Fibroblast of the conjunctiva (primary cell): ENCODE measurements around the gene GLIPR1L1.

Experiments used
- DNase-seq: peaks from one replicate; pipeline ENCODE4 v3.0.0-alpha.2; 2010; ENCODE audit warnings: low read depth

GLIPR1L1 gene

GRCh38 chr12:75350413-75350812, 15.9 kb downstream of the GLIPR1L1 start:
- DNase-seq = no peak

- DNase-seq = no peak
Measured at GRCh38 chr12:75354011-75354410, 19.5 kb downstream of the GLIPR1L1 start.

- no peak for DNase-seq
Measured at GRCh38 chr12:75360920-75361319, 26.4 kb downstream of the GLIPR1L1 start.

- no peak for DNase-seq
Measured at GRCh38 chr12:75361408-75361807, 26.9 kb downstream of the GLIPR1L1 start.

GRCh38 chr12:75364919-75365318, 30.4 kb downstream of the GLIPR1L1 start:
- peak; percentile 65 for DNase-seq

GRCh38 chr12:75366629-75367028, 32.2 kb downstream of the GLIPR1L1 start:
- DNase-seq = no peak

GRCh38 chr12:75374971-75375370, 40.5 kb downstream of the GLIPR1L1 start:
- no peak for DNase-seq

GRCh38 chr12:75378354-75378753, 43.9 kb downstream of the GLIPR1L1 start:
- DNase-seq = peak; percentile 4

GRCh38 chr12:75389061-75389460, 54.6 kb downstream of the GLIPR1L1 start:
- no peak for DNase-seq

GRCh38 chr12:75389706-75390105, 55.2 kb downstream of the GLIPR1L1 start:
- no peak for DNase-seq

GRCh38 chr12:75390156-75390898, 55.9 kb downstream of the GLIPR1L1 start:
- DNase-seq = no peak

GRCh38 chr12:75390899-75391538, 56.5 kb downstream of the GLIPR1L1 start, which contains the start of gene GLIPR1L2:
Gene GLIPR1L2, plus strand, starts transcription at chr12:75391089. Its CDS starts 28 bp downstream, at chr12:75391117.
- peak; percentile 98 for DNase-seq

GRCh38 chr12:75404231-75404630, 69.8 kb downstream of the GLIPR1L1 start:
- no peak for DNase-seq

GRCh38 chr12:75407683-75408082, 73.2 kb downstream of the GLIPR1L1 start:
- DNase-seq = no peak

- DNase-seq = no peak
Measured at GRCh38 chr12:75409830-75410229, 75.4 kb downstream of the GLIPR1L1 start.

GRCh38 chr12:75414671-75415070, 80.2 kb downstream of the GLIPR1L1 start:
- no peak for DNase-seq

GRCh38 chr12:75419841-75420240, 85.4 kb downstream of the GLIPR1L1 start:
- no peak for DNase-seq
